ENCODE measurements around the gene SCN1A. TPM values are rescaled to one million over a fixed set of nuclear protein-coding genes. Genes with fewer than 3 reads are reported as not detected.

The SCN1A gene
- total RNA-seq, 1 donor from 2014 or later, result 1.8 TPM

- no peak for DNase-seq
- H3K27ac Mint-ChIP-seq (ENCODE audit: unreplicated experiment), result no peak overlapping the region
- peaks cover 14% of the 10 kb centered on the region for H3K4me1 Mint-ChIP-seq (ENCODE audit: low read depth, unreplicated experiment)
- no peak for TF ChIP-seq CTCF (IDR thresholded peaks at IDR 0.05; ENCODE audit: partially characterized antibody, unreplicated experiment)
- no peaks in the 10 kb centered on the region for H3K36me3 Mint-ChIP-seq (ENCODE audit: unreplicated experiment)
- no peak overlapping the region for H3K4me3 Mint-ChIP-seq (ENCODE audit: unreplicated experiment)
- H3K27me3 Mint-ChIP-seq (ENCODE audit: unreplicated experiment), result no peaks in the 10 kb centered on the region
- H3K9me3 Mint-ChIP-seq (ENCODE audit: unreplicated experiment), result no peaks in the 10 kb centered on the region
Measured at GRCh38 chr2:166074430-166074829, 53.4 kb downstream of the SCN1A start.

GRCh38 chr2:166074011-166074410 is 53.8 kb downstream of the SCN1A start:
- Mint-ChIP-seq H3K4me1 (ENCODE audit: low read depth, unreplicated experiment) (peaks cover 12% of the 10 kb centered on the region), H3K9me3 (ENCODE audit: unreplicated experiment) (no peaks in the 10 kb centered on the region), H3K27ac (ENCODE audit: unreplicated experiment) (no peak overlapping the region), H3K36me3 (ENCODE audit: unreplicated experiment) (no peaks in the 10 kb centered on the region), H3K4me3 (ENCODE audit: unreplicated experiment) (no peak overlapping the region), H3K27me3 (ENCODE audit: unreplicated experiment) (no peaks in the 10 kb centered on the region)
- no peak for DNase-seq
- TF ChIP-seq CTCF (IDR thresholded peaks at IDR 0.05; ENCODE audit: partially characterized antibody, unreplicated experiment), result no peak

GRCh38 chr2:166070231-166070630 is 57.6 kb downstream of the SCN1A start:
- Mint-ChIP-seq H3K36me3 (ENCODE audit: unreplicated experiment) (no peaks in the 10 kb centered on the region), H3K9me3 (ENCODE audit: unreplicated experiment) (peaks cover 2% of the 10 kb centered on the region), H3K4me1 (ENCODE audit: low read depth, unreplicated experiment) (peaks cover 15% of the 10 kb centered on the region), H3K27ac (ENCODE audit: unreplicated experiment) (no peak overlapping the region), H3K27me3 (ENCODE audit: unreplicated experiment) (no peaks in the 10 kb centered on the region), H3K4me3 (ENCODE audit: unreplicated experiment) (no peak overlapping the region)
- no peak for DNase-seq
- TF ChIP-seq CTCF (IDR thresholded peaks at IDR 0.05; ENCODE audit: partially characterized antibody, unreplicated experiment), result no peak

- Mint-ChIP-seq H3K27me3 (ENCODE audit: unreplicated experiment) (no peaks in the 10 kb centered on the region), H3K36me3 (ENCODE audit: unreplicated experiment) (no peaks in the 10 kb centered on the region), H3K4me3 (ENCODE audit: unreplicated experiment) (no peak overlapping the region), H3K27ac (ENCODE audit: unreplicated experiment) (no peak overlapping the region), H3K4me1 (ENCODE audit: low read depth, unreplicated experiment) (peaks cover 14% of the 10 kb centered on the region), H3K9me3 (ENCODE audit: unreplicated experiment) (peaks cover 2% of the 10 kb centered on the region)
- TF ChIP-seq CTCF (IDR thresholded peaks at IDR 0.05; ENCODE audit: partially characterized antibody, unreplicated experiment), result no peak
- no peak for DNase-seq
Measured at GRCh38 chr2:166068981-166069380, 58.8 kb downstream of the SCN1A start.

GRCh38 chr2:166067229-166067628 is 60.6 kb downstream of the SCN1A start:
- no peaks in the 10 kb centered on the region for H3K36me3 Mint-ChIP-seq (ENCODE audit: unreplicated experiment)

More at GRCh38 chr2:166067229-166067628, 60.6 kb downstream of the SCN1A start:
- H3K27ac Mint-ChIP-seq (ENCODE audit: unreplicated experiment), result no peak overlapping the region
- H3K9me3 Mint-ChIP-seq (ENCODE audit: unreplicated experiment), result peaks cover 2% of the 10 kb centered on the region
- peaks cover 14% of the 10 kb centered on the region for H3K4me1 Mint-ChIP-seq (ENCODE audit: low read depth, unreplicated experiment)
- H3K27me3 Mint-ChIP-seq (ENCODE audit: unreplicated experiment), result no peaks in the 10 kb centered on the region
- H3K4me3 Mint-ChIP-seq (ENCODE audit: unreplicated experiment), result no peak overlapping the region
- no peak for DNase-seq
- no peak for TF ChIP-seq CTCF (IDR thresholded peaks at IDR 0.05; ENCODE audit: partially characterized antibody, unreplicated experiment)

Measured in glutamatergic neuron (in vitro differentiated cells).